SH-SY5Y (cell line): ENCODE data around the gene EML3.

ENCODE experiments used
- GATA2 ChIP-seq: IDR thresholded peaks from 2 replicates; pipeline ENCODE4 v1.6.1; 2011; ENCODE audit warnings: mild to moderate bottlenecking, low read depth, low read length
- GATA3 ChIP-seq: IDR thresholded peaks from 2 replicates; pipeline ENCODE4 v1.6.1; 2011; ENCODE audit warnings: low read depth, mild to moderate bottlenecking, low read length, moderate library complexity

Gene EML3

GRCh38 chr11:62553839-62554361, 58.7 kb downstream of the EML3 start:
- TF ChIP-seq GATA2, result no peak
- TF ChIP-seq GATA3, result no peak

- no peak for TF ChIP-seq GATA2
- no peak for TF ChIP-seq GATA3
Observed at GRCh38 chr11:62553080-62553838, 59.3 kb downstream of the EML3 start.

- TF ChIP-seq GATA3, result no peak
- no peak for TF ChIP-seq GATA2
Observed at GRCh38 chr11:62552485-62553079, 60.0 kb downstream of the EML3 start.
